ENCODE measurements around the gene WBP1.
"Not testable (repeated sequence)": the region's sequence is repeated elsewhere in the genome, so short reads cannot be mapped to it uniquely, and the experiment has no call there.

The WBP1 gene

DNA sequence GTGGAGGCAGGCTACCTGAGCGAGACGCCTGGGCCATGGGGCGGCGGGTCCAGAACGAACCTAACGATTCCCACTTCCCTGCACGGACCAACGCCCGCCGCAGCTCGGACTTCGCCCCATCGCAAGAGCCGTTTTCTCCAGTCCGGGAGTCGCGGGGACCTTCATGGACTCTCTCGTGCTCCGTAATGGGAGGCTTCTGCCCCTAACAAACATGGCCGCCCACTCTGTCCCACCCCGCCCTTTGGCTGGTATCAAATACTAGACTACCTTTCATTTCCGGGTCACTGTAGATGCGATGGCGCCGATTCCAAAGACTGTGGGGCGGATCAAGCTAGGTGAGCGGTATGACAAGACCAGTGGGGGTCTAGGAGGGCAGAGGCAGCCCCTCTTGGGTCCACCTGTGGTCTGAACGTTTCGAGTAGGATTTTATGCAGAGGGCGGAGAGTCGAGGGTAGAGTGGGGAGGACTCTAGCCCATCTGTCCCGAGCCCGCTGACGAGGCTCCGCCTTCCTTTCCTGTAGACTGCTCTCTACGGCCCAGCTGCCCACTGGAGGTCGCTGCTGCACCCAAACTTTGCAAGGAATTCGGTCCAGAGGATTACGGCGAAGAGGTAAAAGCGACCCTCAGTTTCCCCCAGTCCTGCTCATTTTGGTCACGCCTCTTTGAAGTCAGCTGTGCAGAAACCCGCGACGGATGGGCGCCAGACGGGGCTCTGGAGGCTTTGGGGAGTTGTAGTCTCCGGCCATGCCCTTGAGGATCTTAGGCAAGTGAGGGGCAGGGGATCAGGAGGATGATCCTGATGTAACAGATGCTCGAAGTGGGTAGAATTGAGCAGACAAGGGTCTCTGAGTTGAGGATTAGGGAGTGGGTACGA, 24.8 kb downstream of the WBP1 start, which contains the start of the genes CCDC142 and TTC31:
Gene CCDC142 (minus strand): TSS at position 198 of the 874 bp plus-strand sequence. CDS start 161 bp downstream, at position 37.
Gene TTC31 (plus strand): TSS at position 281 of the 874 bp plus-strand sequence. CDS start 15 bp downstream, at position 296.
- TF ChIP-seq EZH2phosphoT487 (IDR thresholded peaks at IDR 0.05; ENCODE audit: borderline replicate concordance), result no peak
- TF ChIP-seq, protein P1, sequence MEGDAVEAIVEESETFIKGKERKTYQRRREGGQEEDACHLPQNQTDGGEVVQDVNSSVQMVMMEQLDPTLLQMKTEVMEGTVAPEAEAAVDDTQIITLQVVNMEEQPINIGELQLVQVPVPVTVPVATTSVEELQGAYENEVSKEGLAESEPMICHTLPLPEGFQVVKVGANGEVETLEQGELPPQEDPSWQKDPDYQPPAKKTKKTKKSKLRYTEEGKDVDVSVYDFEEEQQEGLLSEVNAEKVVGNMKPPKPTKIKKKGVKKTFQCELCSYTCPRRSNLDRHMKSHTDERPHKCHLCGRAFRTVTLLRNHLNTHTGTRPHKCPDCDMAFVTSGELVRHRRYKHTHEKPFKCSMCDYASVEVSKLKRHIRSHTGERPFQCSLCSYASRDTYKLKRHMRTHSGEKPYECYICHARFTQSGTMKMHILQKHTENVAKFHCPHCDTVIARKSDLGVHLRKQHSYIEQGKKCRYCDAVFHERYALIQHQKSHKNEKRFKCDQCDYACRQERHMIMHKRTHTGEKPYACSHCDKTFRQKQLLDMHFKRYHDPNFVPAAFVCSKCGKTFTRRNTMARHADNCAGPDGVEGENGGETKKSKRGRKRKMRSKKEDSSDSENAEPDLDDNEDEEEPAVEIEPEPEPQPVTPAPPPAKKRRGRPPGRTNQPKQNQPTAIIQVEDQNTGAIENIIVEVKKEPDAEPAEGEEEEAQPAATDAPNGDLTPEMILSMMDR (conservative IDR thresholded peaks at IDR 0.05; ENCODE audit: low read length), result peak; percentile 93
- H2AFZ ChIP-seq (ENCODE audit: low read length), result peak within 1 kb of the TSS; percentile 82
- H3K9me2 ChIP-seq (replicated peaks; ENCODE audit: low read depth, low read length), result no peaks in the 10 kb centered on the region
- peak within 1 kb of the TSS; percentile 80 for H3K9ac ChIP-seq (ENCODE audit: low read depth, low read length, poor library complexity, severe bottlenecking)
- peak within 1 kb of the TSS; percentile 93 for H3K4me2 ChIP-seq (ENCODE audit: low read depth, low read length, poor library complexity, severe bottlenecking)
- no peaks in the 10 kb centered on the region for H3K9me3 ChIP-seq (ENCODE audit: insufficient read depth, low read depth, low read length)
- H3F3A ChIP-seq (ENCODE audit: low read depth), result no peaks in the 10 kb centered on the region
- H3K4me1 ChIP-seq (ENCODE audit: insufficient read depth, low read length, poor library complexity, severe bottlenecking), result peaks cover 29% of the 10 kb centered on the region
- H3K36me3 ChIP-seq (ENCODE audit: insufficient read depth, low read length), result no peaks in the 10 kb centered on the region
- H4K20me1 ChIP-seq (ENCODE audit: insufficient read depth, low read length, poor library complexity, severe bottlenecking), result peaks cover 9% of the 10 kb centered on the region
- peak within 1 kb of the TSS; percentile 79 for H3K4me3 ChIP-seq (ENCODE audit: low read length, poor library complexity, severe bottlenecking)
- no peaks in the 10 kb centered on the region for H3K27me3 ChIP-seq (ENCODE audit: insufficient read depth, low read length, poor library complexity, severe bottlenecking)
- H3K79me2 ChIP-seq (ENCODE audit: insufficient read depth, low read length), result peaks cover 53% of the 10 kb centered on the region

DNA sequence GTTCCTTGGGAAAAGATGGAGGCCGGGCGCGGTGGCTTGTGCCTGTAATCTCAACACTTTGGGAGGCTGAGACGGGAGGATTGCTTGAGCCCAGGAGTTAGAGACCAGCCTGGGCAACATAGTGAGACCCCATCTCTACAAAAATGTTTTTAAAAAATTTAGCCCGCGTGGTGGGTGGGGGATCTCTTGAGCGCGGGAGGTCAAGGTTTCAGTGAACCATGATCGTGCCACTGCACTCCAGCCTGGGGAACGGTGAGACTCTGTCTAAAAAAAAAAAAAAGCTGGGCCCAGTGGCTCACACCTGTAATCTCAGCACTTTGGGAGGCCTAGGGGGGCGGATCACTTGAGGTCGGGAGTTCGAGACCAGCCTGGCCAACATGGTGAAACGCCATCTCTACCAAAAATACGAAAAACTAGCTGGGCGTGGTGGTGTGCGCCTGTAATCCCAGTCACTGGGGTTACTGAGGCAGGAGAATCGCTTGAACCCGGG, 25.5 kb downstream of the WBP1 start:
- Histone ChIP-seq H3K4me1 (ENCODE audit: insufficient read depth, low read length, poor library complexity, severe bottlenecking) (peaks cover 29% of the 10 kb centered on the region), H3K9ac (ENCODE audit: low read depth, low read length, poor library complexity, severe bottlenecking) (peak overlapping the region; percentile 80), H3K79me2 (ENCODE audit: insufficient read depth, low read length) (peaks cover 53% of the 10 kb centered on the region), H3K4me2 (ENCODE audit: low read depth, low read length, poor library complexity, severe bottlenecking) (peak overlapping the region; percentile 82), H3K4me3 (ENCODE audit: low read length, poor library complexity, severe bottlenecking) (peak overlapping the region; percentile 79)
- H2AFZ ChIP-seq (ENCODE audit: low read length); H3K27me3 ChIP-seq (ENCODE audit: insufficient read depth, low read length, poor library complexity, severe bottlenecking); H3F3A ChIP-seq (ENCODE audit: low read depth); H4K20me1 ChIP-seq (ENCODE audit: insufficient read depth, low read length, poor library complexity, severe bottlenecking); H3K36me3 ChIP-seq (ENCODE audit: insufficient read depth, low read length); H3K9me2 ChIP-seq (replicated peaks; ENCODE audit: low read depth, low read length); H3K9me3 ChIP-seq (ENCODE audit: insufficient read depth, low read depth, low read length): not testable (repeated sequence)

DNA sequence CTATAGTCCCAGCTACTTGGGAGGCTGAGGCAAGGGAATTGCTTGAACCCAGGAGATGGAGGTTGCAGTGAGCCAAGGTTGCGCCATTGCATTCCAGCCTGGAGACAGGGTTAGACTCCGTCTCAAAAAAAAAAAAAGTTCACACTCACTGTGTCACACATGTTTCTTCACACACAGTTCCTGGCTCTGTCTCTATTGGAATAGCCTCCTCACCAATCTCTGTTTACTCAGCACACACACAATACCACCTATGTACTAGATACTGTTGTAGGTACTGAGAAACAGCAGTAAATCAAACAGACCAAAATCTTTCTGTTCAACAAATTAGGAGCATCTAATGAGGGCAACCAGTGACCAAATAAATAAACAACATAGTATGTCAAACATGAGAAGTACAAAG, 27.9 kb downstream of the WBP1 start:
- no peaks in the 10 kb centered on the region for H3F3A ChIP-seq (ENCODE audit: low read depth)
- no peaks in the 10 kb centered on the region for H3K9me2 ChIP-seq (replicated peaks; ENCODE audit: low read depth, low read length)
- H3K27me3 ChIP-seq (ENCODE audit: insufficient read depth, low read length, poor library complexity, severe bottlenecking), result no peaks in the 10 kb centered on the region
- no peak overlapping the region for H3K9ac ChIP-seq (ENCODE audit: low read depth, low read length, poor library complexity, severe bottlenecking)
- no peak overlapping the region for H2AFZ ChIP-seq (ENCODE audit: low read length)
- H3K79me2 ChIP-seq (ENCODE audit: insufficient read depth, low read length), result peaks cover 30% of the 10 kb centered on the region
- H3K4me3 ChIP-seq (ENCODE audit: low read length, poor library complexity, severe bottlenecking), result no peak overlapping the region
- peaks cover 8% of the 10 kb centered on the region for H4K20me1 ChIP-seq (ENCODE audit: insufficient read depth, low read length, poor library complexity, severe bottlenecking)
- H3K9me3 ChIP-seq (ENCODE audit: insufficient read depth, low read depth, low read length), result no peaks in the 10 kb centered on the region
- H3K4me1 ChIP-seq (ENCODE audit: insufficient read depth, low read length, poor library complexity, severe bottlenecking), result peaks cover 11% of the 10 kb centered on the region
- peaks cover 10% of the 10 kb centered on the region; the same call in 1 of the 2 replicates for H3K36me3 ChIP-seq (ENCODE audit: insufficient read depth, low read length)
- no peak for TF ChIP-seq EZH2phosphoT487 (IDR thresholded peaks at IDR 0.05; ENCODE audit: borderline replicate concordance)
- TF ChIP-seq, protein P1 (conservative IDR thresholded peaks at IDR 0.05; ENCODE audit: low read length), result no peak
- H3K4me2 ChIP-seq (ENCODE audit: low read depth, low read length, poor library complexity, severe bottlenecking), result no peak overlapping the region
